T-helper 2 cell treated with Interferon-gamma antibody and Interleukin-4, amounts not matched to agents 100 ng/mL and 5 ng/mL, for 36 hours (primary cell): ENCODE data around the gene CBX5. TPM values are rescaled to one million over a fixed set of nuclear protein-coding genes. Genes with fewer than 3 reads are reported as not detected.
"Not testable (repeated sequence)": the region's sequence is repeated elsewhere in the genome, so short reads cannot be mapped to it uniquely, and the experiment has no call there.

ENCODE experiments used
- intact Hi-C: fragments of 100-400 bp; cut with micrococcal nuclease; formaldehyde crosslinking; loops from one replicate; pipeline ENCODE4 v1.15.1; 2023
- total RNA-seq: library from RNA; stranded (reverse); gene quantifications from 2 replicates; pipeline ENCODE4 v1.2.3, GENCODE V29; 2022

The CBX5 gene
- total RNA-seq, result 152 and 153 TPM in 2 replicates

DNA sequence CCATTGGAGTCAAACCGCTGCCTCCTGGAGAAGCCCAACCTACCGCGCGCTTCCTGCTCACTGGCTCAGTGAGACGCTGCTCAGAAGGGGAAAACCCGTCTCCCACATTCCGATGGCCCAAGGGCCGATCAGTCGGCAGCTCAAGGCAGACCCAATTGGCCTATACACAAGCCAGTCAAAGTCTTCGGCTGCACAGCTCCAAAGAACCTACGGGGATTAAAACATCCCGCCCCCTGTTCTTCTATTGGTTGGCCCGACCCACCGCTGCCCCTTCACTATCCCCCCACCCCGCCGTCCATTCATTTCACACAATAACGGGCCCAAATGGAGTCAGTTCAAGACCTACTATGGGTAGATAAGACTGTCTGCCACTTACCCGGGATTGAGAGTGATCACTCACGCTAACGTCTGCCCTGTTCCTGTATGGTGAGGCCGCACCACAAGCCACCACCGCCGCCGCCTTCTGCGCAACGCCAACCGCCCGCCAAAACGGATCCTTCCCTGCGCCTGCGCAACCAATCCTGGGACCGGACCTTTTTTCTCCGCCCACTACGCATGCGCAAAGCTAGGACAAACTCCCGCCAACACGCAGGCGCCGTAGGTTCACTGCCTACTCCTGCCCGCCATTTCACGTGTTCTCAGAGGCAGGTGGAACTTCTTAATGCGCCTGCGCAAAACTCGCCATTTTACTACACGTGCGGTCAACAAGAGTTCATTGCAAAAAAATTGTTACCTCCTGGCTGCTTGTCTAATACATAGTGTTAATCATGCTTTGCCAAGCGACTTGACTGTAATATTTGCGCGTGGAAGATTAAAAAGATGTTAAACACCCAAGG lies at the start of gene CBX5:
TSS of gene CBX5 (minus strand) at position 491 of the 836 bp plus-strand sequence. CDS start 22,472 bp downstream, outside the sequence.
- intact Hi-C loops, result loop anchor here (1.0 to 5.0 kb wide), 5 partner anchors 45 to 217 kb away; partner anchors contain the start of genes COPZ1 and NCKAP1L

- intact Hi-C loops, result no loop called here
Measured at GRCh38 chr12:54328595-54329337, 48.8 kb upstream of the CBX5 start.

GRCh38 chr12:54325442-54326109 lies 45.7 kb upstream of the CBX5 start:
- intact Hi-C loops, result loop anchor here (1.0 kb wide), 2 partner anchors 34 to 45 kb away; partner anchors contain the start of genes CBX5 and HNRNPA1

- intact Hi-C loops, result loop anchor here (1.0 kb wide), 3 partner anchors 31 to 45 kb away; partner anchors contain the start of genes CBX5 and HNRNPA1
Measured at GRCh38 chr12:54324617-54325441, 44.9 kb upstream of the CBX5 start, which contains the start of gene COPZ1. TSS of gene COPZ1 (plus strand) at chr12:54325131. CDS start at chr12:54325164, 33 bp downstream.

- intact Hi-C loops, result no loop called here
Measured at GRCh38 chr12:54321363-54321762, 41.4 kb upstream of the CBX5 start.

GRCh38 chr12:54312309-54312708 lies 32.4 kb upstream of the CBX5 start:
- intact Hi-C loops, result not testable (repeated sequence)

- intact Hi-C loops, result no loop called here
Measured at GRCh38 chr12:54311051-54311450, 31.1 kb upstream of the CBX5 start.

GRCh38 chr12:54306925-54307741 lies 27.2 kb upstream of the CBX5 start:
- intact Hi-C loops, result no loop called here

GRCh38 chr12:54304187-54304810 lies 24.4 kb upstream of the CBX5 start:
- intact Hi-C loops, result no loop called here

GRCh38 chr12:54303640-54304039 lies 23.7 kb upstream of the CBX5 start:
- intact Hi-C loops, result no loop called here

DNA sequence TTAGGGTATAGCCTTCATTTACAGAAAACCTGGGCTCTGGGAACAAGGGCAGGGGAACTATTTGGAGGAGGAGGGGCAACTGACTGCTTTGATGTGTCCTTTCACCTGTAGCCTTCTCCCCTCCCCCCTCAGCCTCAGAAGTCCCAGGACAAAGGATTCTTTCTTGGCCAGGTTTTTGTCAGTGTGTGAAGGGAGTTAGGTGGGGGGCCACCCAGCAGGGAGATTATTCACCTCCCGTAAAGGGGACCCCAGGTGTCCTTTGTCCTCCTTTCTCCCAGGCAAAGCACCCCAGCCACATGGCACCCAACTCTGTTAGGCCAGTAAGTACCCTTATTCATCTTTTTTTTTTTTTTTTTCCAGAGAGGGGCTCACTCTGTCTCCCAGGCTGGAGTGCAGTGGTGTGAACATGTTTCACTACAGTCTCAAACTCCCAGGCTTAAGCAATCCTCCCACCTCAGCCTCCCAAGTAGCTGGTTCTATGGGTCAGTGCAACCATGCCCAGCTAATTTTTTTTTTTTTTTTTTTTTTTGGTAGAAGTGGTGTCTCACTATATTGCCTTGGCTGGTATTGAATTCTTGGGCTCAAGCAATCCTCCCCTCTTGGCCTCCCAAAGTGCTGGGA lies 21.6 kb upstream of the CBX5 start:
- intact Hi-C loops, result no loop called here

DNA sequence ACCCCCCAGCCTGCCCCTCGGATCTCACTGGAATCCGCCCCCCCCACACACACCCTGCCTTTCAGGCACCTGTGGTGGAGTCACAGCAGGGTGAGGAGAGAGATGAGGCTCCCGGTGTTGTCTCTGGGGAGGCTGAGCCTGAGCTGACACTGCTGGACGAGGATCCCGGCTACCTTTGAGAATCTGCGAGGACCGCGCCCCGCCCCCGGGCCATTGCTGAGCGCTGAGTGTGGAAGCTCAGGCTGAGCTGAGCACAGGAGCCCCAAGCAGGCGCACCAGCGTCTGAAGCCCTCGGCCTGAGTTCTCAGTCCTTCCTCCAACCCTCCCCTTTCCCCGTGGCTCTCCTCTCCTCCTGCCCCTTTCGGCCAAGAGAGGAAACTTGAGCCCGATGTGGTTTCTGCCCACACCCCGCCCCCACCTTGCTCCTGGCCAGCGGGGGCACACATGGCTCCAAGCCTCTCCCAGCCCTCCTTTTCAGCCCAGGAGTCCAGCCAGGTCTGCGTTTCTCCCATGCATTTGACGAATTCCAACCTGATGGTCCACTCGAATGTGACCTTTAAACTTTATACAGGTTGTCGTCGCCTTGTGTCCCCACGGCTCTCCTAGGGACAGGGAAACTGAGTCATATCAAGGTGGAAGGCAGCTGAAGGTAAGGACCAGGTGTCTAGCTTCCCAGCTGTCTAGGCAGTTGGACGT lies 21.0 kb upstream of the CBX5 start, which contains the start of gene NFE2:
TSS of gene NFE2 (minus strand) at position 284 of the 696 bp plus-strand sequence. CDS start 5,767 bp downstream, outside the sequence.
- intact Hi-C loops, result no loop called here

- intact Hi-C loops, result no loop called here
Measured at GRCh38 chr12:54300225-54300731, 20.4 kb upstream of the CBX5 start.

GRCh38 chr12:54299515-54300224 lies 19.7 kb upstream of the CBX5 start:
- intact Hi-C loops, result no loop called here

GRCh38 chr12:54298904-54299303 lies 19.0 kb upstream of the CBX5 start:
- intact Hi-C loops, result no loop called here

- intact Hi-C loops, result no loop called here
Measured at GRCh38 chr12:54296393-54297099, 16.6 kb upstream of the CBX5 start.
